ENCODE results near the gene SASH3.

- TF ChIP-seq, protein P1, sequence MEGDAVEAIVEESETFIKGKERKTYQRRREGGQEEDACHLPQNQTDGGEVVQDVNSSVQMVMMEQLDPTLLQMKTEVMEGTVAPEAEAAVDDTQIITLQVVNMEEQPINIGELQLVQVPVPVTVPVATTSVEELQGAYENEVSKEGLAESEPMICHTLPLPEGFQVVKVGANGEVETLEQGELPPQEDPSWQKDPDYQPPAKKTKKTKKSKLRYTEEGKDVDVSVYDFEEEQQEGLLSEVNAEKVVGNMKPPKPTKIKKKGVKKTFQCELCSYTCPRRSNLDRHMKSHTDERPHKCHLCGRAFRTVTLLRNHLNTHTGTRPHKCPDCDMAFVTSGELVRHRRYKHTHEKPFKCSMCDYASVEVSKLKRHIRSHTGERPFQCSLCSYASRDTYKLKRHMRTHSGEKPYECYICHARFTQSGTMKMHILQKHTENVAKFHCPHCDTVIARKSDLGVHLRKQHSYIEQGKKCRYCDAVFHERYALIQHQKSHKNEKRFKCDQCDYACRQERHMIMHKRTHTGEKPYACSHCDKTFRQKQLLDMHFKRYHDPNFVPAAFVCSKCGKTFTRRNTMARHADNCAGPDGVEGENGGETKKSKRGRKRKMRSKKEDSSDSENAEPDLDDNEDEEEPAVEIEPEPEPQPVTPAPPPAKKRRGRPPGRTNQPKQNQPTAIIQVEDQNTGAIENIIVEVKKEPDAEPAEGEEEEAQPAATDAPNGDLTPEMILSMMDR (IDR thresholded peaks at IDR 0.05) = peak; percentile 24
- no peak for TF ChIP-seq EZH2 (IDR thresholded peaks at IDR 0.05; ENCODE audit: borderline replicate concordance, insufficient read depth, low read depth, low read length, poor library complexity, severe bottlenecking)
Observed at GRCh38 chrX:129754056-129755024, 25.4 kb upstream of the SASH3 start.
